Motor neuron (in vitro differentiated cells): Measurements from ENCODE around the gene KCNJ15. TPM values are rescaled to one million over a fixed set of nuclear protein-coding genes. Genes with fewer than 3 reads are reported as not detected.
"Not testable (repeated sequence)": the region's sequence is repeated elsewhere in the genome, so short reads cannot be mapped to it uniquely, and the experiment has no call there.

ENCODE experiments used
- ATAC-seq, 8 experiments: fragments of 200-7000 bp; cut with Tn5 transposase; replicated peaks in 6 of 8; 2 replicates each; pipeline ENCODE4 v1.8.0; 2021; ENCODE audit warnings: mild to moderate bottlenecking in 8 of 8, moderate library complexity in 8 of 8
- H3K27ac ChIP-seq, 2 donors: fragments of 250-450 bp; sonication (Bioruptor Pico); 2 replicates each; pipeline ENCODE4 v1.9.0; 2021; ENCODE audit warnings: antibody characterized with exemption in 2 of 2, mild to moderate bottlenecking in 2 of 2, moderate library complexity in 1 of 2
- H3K4me1 ChIP-seq, 2 donors: fragments of 250-450 bp; sonication (Bioruptor Pico); replicated peaks in 1 of 2; 2 replicates each; pipeline ENCODE4 v1.6.1; 2021; ENCODE audit warnings: antibody characterized with exemption in 2 of 2, mild to moderate bottlenecking in 2 of 2, moderate library complexity in 1 of 2
- H3K4me3 ChIP-seq, 5 donors: fragments of 250-450 bp; sonication (Bioruptor Pico); 2 replicates each; pipeline ENCODE4 v1.9.0; 2021; ENCODE audit warnings: antibody characterized with exemption in 5 of 5, mild to moderate bottlenecking in 5 of 5, moderate library complexity in 4 of 5
- WGBS, 10 experiments: fragments of 450-650 bp; shearing (Covaris generic); methylation state at CpG; one replicate each; pipeline ENCODE4 v1.0.0; 2022; 5-methylcytosine and 5-hydroxymethylcytosine counted together
- in situ Hi-C, 9 experiments: fragments of 400-800 bp; cut with MboI; loops; one replicate each; pipeline ENCODE4 v1.15.0; 2021; ENCODE audit warnings: low sequenced_read_pairs in 9 of 9, low pct_unique_long_range_greater_than_20kb in 2 of 9; ENCODE audit not compliant: unreplicated experiment in 9 of 9
- total RNA-seq, 8 experiments: library from RNA; unstranded; fragments of 300-600 nt; gene quantifications; 2 replicates each; pipeline versions ENCODE4 v1.2.3 to v1.2.4, GENCODE V29; 2022

Gene KCNJ15
- total RNA-seq, 8 experiments from 2014 or later: 0.14 to 1.6 (median 0.34) TPM; not detected in 2

- H3K27ac ChIP-seq, ATAC-seq, H3K4me1 ChIP-seq, H3K4me3 ChIP-seq: not testable (repeated sequence)
- in situ Hi-C loops: loop anchor here in 1 of 9 experiments (25.0 kb wide), 1 partner anchor 90 kb away; no protein-coding TSS in a partner anchor
- 38 to 100% (median 53%) methylated on average over 1 to 2 of the region's 2 CpGs for WGBS, 10 experiments
Observed at GRCh38 chr21:38247054-38247453, 9.7 kb upstream of the KCNJ15 start.

GRCh38 chr21:38247738-38248510 lies 8.9 kb upstream of the KCNJ15 start:
- ATAC-seq: no peak
- no peak overlapping the region for H3K27ac ChIP-seq
- no peak overlapping the region for H3K4me3 ChIP-seq
- in situ Hi-C loops: loop anchor here in 1 of 9 experiments (25.0 kb wide), 1 partner anchor 89 kb away; no protein-coding TSS in a partner anchor
- 38 to 96% (median 74%) methylated on average over 1 to 4 of the region's 4 CpGs; no CpG with 5 or more reads in 2 of the 10 experiments for WGBS, 10 experiments
- no peaks in the 10 kb centered on the region for H3K4me1 ChIP-seq

GRCh38 chr21:38249256-38249655 lies 7.5 kb upstream of the KCNJ15 start:
- Histone ChIP-seq H3K4me1 (no peaks in the 10 kb centered on the region), H3K27ac (no peak overlapping the region), H3K4me3 (no peak overlapping the region)
- in situ Hi-C loops: loop anchor here in 1 of 9 experiments (25.0 kb wide), 1 partner anchor 88 kb away; no protein-coding TSS in a partner anchor
- WGBS, 10 experiments: 93 to 100% (median 100%) methylated on average over 1 of the region's 1 CpG; no CpG with 5 or more reads in 4 of the 10 experiments
- ATAC-seq: no peak

- no peak for ATAC-seq
- H3K4me3 ChIP-seq: no peak overlapping the region
- 73 to 100% (median 93%) methylated on average over 1 to 3 of the region's 3 CpGs; no CpG with 5 or more reads in 1 of the 10 experiments for WGBS, 10 experiments
- no peak overlapping the region for H3K27ac ChIP-seq
- in situ Hi-C loops: loop anchor here in 1 of 9 experiments (25.0 kb wide), 1 partner anchor 88 kb away; no protein-coding TSS in a partner anchor
- no peaks in the 10 kb centered on the region for H3K4me1 ChIP-seq
Observed at GRCh38 chr21:38249696-38250278, 7.0 kb upstream of the KCNJ15 start.

GRCh38 chr21:38250991-38251418 lies 5.8 kb upstream of the KCNJ15 start:
- Histone ChIP-seq H3K4me3 (no peak overlapping the region), H3K27ac (no peak overlapping the region), H3K4me1 (no peaks in the 10 kb centered on the region)
- in situ Hi-C loops: no loop called here
- no peak for ATAC-seq
- WGBS, 10 experiments: 73 to 92% (median 86%) methylated on average over 2 to 5 of the region's 7 CpGs; no CpG with 5 or more reads in 1 of the 10 experiments

- no peak overlapping the region for H3K4me3 ChIP-seq
- no peaks in the 10 kb centered on the region for H3K4me1 ChIP-seq
- in situ Hi-C loops: no loop called here
- ATAC-seq: no peak
- no peak overlapping the region for H3K27ac ChIP-seq
- WGBS, 10 experiments: 71 to 100% (median 86%) methylated on average over 1 to 3 of the region's 3 CpGs; no CpG with 5 or more reads in 5 of the 10 experiments
Observed at GRCh38 chr21:38254970-38255369, 1.8 kb upstream of the KCNJ15 start.

GRCh38 chr21:38255571-38256117 lies 1.1 kb upstream of the KCNJ15 start:
- Histone ChIP-seq H3K4me1 (no peaks in the 10 kb centered on the region), H3K4me3 (no peak overlapping the region), H3K27ac (no peak overlapping the region)
- in situ Hi-C loops: no loop called here
- ATAC-seq: no peak
- WGBS, 10 experiments: 42 to 96% (median 80%) methylated on average over 2 to 7 of the region's 9 CpGs; no CpG with 5 or more reads in 5 of the 10 experiments

GRCh38 chr21:38257667-38258066 lies 876 bp downstream of the KCNJ15 start:
- 50 to 93% (median 79%) methylated on average over 1 to 5 of the region's 5 CpGs for WGBS, 10 experiments
- in situ Hi-C loops: no loop called here
- Histone ChIP-seq H3K4me1 (no peaks in the 10 kb centered on the region), H3K27ac (no peak overlapping the region), H3K4me3 (no peak overlapping the region)
- ATAC-seq: no peak

- Histone ChIP-seq H3K4me3 (no peak overlapping the region), H3K27ac (no peak overlapping the region), H3K4me1 (no peaks in the 10 kb centered on the region)
- in situ Hi-C loops: no loop called here
- WGBS, 10 experiments: 40 to 100% (median 79%) methylated on average over 2 to 17 of the region's 17 CpGs
- ATAC-seq: peak in 2 of 8 experiments; percentile 47 to 61
Observed at GRCh38 chr21:38258521-38259485, 2.0 kb downstream of the KCNJ15 start.

GRCh38 chr21:38259665-38260064 lies 2.9 kb downstream of the KCNJ15 start:
- WGBS, 10 experiments: 60 to 100% (median 79%) methylated on average over 1 to 2 of the region's 2 CpGs; no CpG with 5 or more reads in 4 of the 10 experiments
- no peak for ATAC-seq
- in situ Hi-C loops: no loop called here
- Histone ChIP-seq H3K4me1 (no peaks in the 10 kb centered on the region), H3K27ac (no peak overlapping the region), H3K4me3 (no peak overlapping the region)

- no peak overlapping the region for H3K27ac ChIP-seq
- in situ Hi-C loops: no loop called here
- WGBS, 10 experiments: 68 to 100% (median 89%) methylated on average over 1 to 6 of the region's 6 CpGs; no CpG with 5 or more reads in 2 of the 10 experiments
- no peaks in the 10 kb centered on the region for H3K4me1 ChIP-seq
- H3K4me3 ChIP-seq: no peak overlapping the region
- no peak for ATAC-seq
Observed at GRCh38 chr21:38260426-38260825, 3.6 kb downstream of the KCNJ15 start.

GRCh38 chr21:38261851-38262250 lies 5.1 kb downstream of the KCNJ15 start:
- Histone ChIP-seq H3K4me3 (no peak overlapping the region), H3K4me1 (no peaks in the 10 kb centered on the region), H3K27ac (no peak overlapping the region)
- WGBS, 10 experiments: 19 to 100% (median 83%) methylated on average over 1 to 2 of the region's 2 CpGs; no CpG with 5 or more reads in 1 of the 10 experiments
- in situ Hi-C loops: no loop called here
- ATAC-seq: no peak
